Activated CD4-positive, alpha-beta T cell treated with anti-CD3 and anti-CD28 coated beads, Interleukin-2, amount 50 U/mL, for 4 hours (primary cell): ENCODE data around the gene C4orf50.

Source experiments
- DNase-seq, 2 experiments: peaks; one replicate each; pipeline ENCODE4 v3.0.0-alpha.2; 2020

The C4orf50 gene

DNA sequence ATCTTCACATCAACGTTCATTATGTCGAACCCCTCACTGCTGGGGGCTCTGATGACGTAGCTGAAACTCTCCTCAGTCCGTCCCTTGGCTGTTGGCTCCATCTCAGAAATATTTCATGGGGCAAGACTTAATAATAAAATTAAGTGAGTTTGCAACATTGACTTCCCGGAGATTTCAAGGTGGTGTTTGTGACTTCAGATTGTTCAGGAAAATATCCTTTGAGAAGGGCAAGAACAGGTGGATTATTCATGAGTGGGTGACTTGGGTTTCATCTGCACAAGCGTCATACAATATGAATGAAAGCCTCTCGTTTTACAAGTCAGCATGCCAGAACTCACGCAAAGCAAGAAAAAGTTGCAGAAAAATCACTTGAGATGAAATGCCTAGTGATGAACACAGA is at the start of gene C4orf50:
C4orf50 (minus strand) TSS at position 101 of the 400 bp plus-strand sequence.
- DNase-seq = no peak

GRCh38 chr4:6065934-6066590 is 47.8 kb upstream of the C4orf50 start:
- DNase-seq = no peak

DNA sequence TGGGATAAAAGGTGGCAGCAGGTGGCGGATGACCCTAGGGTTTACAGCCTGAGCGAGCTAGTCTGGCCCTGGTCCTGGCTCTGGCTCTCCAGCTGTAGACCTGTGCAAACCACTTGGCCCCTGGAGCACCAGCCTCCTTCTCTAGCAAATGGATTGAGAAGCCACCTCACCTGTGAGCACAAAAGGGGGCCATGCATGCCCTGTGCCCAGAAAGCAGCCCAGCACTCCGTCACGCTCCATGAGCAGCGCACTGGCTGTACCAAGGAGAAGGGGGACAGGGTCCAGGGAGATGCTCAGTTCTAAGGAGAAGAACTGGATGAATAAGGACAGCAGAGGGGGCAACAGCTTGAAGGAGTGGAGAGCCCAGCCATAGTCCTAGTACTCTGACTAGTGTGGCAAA is 46.9 kb upstream of the C4orf50 start:
- no peak for DNase-seq

DNA sequence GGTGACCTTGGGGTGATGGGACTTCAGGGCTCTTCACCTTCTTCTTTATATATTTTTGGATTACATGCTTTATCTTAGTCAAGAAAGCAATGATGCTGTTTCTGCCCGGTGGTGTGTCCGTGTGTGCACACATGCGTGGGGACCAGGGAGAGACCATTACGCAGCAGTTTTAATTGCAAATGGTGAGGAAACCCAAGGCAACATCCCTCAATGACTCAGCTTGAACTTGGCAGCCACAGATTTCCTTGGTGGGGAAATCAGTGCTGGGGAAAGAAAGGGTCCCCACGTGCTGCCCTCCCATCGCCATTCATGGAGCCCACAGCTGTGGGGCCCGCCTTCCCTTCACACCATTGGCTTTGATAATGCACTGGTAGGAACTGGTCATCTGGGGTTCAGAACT is 46.2 kb upstream of the C4orf50 start:
- no peak for DNase-seq

DNA sequence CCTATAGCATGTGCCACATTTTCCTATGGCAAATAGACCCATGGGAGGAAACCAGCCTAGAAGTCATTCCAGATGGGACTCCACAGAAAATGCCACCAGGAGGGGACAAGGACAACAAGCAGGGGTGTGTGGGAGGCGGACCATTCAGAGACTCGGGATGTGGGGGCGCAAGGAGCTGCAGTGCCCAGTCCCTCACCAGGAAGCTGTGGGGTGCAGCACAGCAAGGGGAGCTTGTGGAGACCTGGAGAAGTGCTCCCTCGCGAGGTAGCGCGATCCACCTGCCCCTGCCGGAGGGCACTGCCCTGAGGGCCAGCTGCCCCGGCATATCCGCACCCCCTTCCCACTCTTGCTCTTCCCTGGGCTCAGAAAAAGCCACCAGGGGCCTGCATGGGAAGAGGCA is 45.5 kb upstream of the C4orf50 start:
- no peak for DNase-seq

- no peak for DNase-seq
Measured at GRCh38 chr4:6062133-6062532, 43.9 kb upstream of the C4orf50 start.

DNA sequence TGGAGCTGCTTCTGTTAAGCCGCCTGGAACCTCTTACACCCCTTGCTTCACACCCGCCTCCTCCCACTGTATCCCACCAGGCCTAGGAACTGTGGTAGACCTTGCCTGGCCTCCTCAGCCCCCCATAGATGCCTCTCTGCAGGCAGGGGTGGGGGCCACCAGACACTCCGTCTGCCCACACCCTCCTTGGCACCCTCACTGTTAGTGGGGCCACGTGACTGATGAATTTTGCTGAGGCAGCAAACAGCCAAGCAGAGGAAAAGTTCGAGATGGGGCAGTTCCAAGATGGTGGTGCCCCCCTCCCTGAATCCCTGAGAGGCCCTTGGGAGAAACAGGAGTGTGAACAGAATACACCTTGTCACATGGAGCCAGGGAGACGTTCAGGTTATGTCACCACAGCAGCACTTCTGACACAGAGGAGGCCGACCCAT is 41.2 kb upstream of the C4orf50 start:
- DNase-seq = no peak

DNA sequence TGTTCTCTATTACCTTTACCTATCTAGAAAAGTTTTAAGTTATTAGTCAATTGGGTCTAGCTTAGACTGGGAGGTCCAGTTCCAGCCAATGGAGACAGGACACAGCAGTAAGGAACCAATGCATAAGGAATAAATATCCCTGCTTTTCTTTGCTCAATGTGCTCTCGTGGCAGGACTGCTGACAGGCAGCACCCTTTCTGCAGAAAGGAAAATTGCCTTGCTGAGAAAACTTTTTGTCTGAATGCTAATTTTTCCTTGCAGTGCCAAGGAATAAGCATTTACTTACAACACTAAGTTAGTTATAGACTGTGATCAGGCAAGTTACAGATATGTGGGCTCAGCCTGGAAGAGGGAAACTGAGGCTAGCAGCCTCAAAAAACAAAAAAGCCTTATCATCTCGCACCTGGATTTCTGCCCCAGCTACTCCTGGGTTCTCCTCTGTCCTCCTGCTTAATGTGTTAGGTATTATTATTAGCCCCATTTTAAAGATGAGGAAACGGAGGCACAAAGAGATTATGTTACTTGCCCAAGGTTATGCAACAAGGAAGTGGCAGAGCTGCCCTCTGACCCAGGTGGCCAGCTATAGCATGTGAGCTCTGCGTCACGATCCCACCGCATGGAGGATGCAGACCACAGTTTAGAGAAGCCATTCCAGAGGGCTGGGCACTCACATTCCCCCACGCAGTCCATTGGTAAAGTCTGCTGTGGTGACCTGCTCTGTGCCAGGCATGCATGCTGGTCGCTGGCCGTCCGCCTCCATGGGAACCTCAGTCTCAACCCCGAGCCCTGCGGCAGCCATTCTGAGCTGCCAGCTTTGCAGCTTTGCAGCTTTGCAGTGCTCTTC is 40.5 kb upstream of the C4orf50 start:
- DNase-seq = no peak

GRCh38 chr4:6056976-6057766 is 38.9 kb upstream of the C4orf50 start:
- DNase-seq = no peak

DNA sequence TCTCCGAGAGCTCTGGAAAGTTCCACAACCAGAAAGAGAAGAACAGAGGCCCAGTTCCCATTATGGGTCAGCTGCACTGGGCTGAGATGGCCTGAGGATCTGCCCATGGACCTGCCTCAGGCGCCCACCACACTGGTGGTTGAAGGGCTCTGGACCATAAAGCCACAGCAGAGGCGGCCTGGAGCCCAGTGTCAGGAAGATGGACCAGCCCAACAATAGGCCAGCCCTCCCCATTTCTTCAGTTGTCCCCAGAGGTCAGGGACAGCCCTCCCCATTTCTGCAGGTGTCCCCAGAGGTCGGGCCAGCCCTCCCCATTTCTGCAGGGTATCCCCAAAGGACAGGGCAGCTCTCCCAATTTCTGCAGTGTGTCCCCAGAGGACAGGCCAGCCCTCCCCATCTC is 37.2 kb upstream of the C4orf50 start:
- DNase-seq = no peak

DNA sequence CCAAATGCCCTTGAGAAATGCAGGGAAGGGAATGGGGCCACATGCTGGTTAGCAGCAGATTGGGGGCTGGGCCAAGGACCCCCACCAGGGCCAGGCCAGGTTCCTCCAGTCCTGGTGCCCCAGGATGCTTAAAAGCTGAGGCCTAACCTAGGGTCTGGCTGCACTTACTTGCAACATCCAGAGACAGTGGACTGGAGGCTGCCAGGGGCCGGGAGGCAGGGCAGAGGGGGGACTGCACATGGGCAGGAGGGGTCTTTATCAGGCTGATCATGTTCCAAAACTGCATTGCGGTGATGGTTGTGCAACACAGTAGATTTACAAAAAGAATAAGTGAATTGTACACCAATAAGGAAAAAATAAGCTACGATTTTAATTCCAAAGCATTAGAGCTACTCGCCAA is 36.8 kb upstream of the C4orf50 start:
- no peak for DNase-seq

GRCh38 chr4:6054162-6054922 is 36.1 kb upstream of the C4orf50 start:
- no peak for DNase-seq

DNA sequence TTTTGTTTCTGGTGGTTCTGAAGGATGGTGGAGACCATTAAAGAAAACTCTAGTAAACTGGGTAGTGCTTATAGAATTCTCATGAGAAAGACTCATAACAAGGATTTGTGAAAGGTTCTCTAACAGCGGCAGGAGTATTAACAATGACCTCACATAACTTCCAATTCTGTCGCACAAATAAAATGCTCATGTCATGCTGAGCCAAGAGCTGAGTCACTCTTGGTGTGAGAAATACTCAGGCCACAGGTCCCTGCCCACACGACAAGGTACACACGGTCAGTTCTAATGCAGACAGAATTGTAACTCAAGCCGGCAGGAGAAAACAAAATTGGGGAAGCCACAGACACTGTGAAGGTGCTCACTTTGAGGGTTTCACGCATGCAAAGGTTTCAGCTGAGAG is 34.4 kb upstream of the C4orf50 start:
- DNase-seq = no peak

DNA sequence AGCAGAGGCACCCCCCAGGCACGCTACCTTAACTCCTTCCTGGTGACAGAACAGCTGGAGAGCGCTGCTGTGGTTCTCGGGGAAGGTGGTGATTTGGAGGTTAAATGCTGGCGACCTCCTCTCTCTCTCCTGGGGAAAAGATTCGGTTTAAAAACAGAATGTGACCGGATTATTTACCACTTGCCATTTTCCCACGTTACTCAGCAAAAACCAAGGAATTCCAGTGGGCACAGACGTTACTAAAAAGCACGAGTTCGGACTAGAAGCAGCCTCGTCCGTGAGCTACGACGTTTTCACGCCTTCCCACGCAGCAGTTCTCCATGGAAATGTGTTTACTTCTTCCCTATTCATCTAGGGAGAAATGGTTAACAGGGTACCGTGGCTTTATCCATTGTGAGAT is 32.3 kb upstream of the C4orf50 start:
- DNase-seq = no peak

GRCh38 chr4:6049985-6050384 is 31.8 kb upstream of the C4orf50 start:
- DNase-seq = no peak

DNA sequence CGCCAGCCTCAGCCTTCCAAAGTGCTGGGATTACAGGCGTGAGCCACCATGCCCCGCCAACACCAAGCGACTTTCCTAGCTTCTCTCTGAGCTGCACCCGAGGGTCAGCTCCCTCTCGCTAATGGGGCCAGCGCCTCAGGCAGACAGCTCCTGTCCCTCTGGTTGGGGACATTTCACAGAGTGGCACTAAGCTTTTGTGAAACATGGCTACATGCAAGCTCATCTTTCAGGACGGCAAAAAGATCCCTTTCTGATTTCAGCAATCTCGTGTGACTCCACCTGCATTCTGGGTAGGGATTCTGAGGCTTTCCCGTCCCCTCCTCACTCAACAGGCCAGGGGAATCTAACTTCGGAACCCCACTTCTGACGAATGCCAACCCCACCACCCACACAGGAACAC is 31.0 kb upstream of the C4orf50 start:
- no peak for DNase-seq

DNA sequence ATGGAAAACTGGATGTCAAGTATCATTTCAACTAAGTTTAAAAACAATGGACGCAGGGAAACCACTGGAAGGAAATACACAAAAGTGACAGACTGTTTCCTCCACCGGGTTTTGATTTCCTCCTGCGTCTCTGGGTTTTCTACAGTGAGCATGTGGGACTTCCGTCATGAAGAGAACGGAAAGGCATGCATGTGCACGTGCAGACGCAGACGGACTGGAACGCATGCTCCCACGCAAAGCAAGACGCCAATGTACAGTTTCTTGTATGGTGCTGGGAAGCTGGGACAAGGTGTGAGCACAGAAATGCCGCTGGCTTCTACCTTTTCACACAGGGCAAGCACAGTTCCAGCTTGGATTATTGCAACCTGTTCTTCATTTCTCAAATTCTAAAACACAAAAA is 30.3 kb upstream of the C4orf50 start:
- DNase-seq = no peak

DNA sequence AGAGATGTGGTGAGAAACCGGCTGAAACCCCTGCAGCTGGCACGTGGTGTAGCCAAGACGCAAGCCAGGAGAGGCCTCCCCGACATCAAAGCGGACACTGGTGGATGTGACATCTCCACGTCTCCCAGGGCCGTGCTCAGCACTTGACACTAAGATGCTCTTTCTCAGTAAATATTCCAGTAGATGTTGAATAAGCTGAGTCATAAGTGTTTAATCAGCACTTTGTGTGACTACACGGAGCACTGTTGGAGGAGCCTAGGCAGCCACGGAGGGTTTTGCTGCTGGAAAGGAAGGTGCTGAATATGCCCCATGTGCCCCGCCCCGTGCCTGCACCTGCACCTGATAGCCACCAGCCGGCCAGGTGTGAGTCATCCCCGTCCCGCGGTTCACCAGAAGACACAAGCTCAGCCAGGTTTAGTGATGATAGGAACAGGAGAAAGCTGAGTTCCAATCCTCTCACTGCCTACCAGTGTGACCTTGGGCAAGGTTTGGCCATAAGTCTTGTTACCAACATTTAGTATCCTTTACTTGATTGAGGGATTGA is 29.0 kb upstream of the C4orf50 start:
- DNase-seq = no peak

- DNase-seq = no peak
Measured at GRCh38 chr4:6046526-6047129, 28.4 kb upstream of the C4orf50 start.

DNA sequence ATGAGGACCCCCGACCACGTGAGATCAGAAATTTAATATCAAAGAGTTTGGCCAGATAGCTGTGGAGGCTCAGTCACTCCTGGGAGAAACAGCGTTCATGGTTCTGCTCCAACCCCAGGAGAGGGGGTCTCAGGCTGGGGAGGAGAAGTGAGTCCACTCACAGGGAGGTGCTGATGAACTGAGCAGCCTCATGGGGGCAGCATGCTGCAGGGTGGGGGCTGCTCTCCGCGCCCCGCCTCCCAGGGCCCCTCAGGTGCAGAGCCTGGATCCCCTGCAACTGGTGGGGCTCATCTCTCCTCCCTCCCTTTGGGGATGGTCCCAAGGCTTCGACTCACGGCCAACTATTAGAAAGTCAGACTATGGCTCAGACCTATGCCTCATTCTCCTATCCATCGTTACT is 26.6 kb upstream of the C4orf50 start:
- no peak for DNase-seq

GRCh38 chr4:6044276-6044675 is 26.0 kb upstream of the C4orf50 start:
- no peak for DNase-seq

GRCh38 chr4:6043843-6044242 is 25.6 kb upstream of the C4orf50 start:
- no peak for DNase-seq
